Fibroblast of peridontal ligament (primary cell): ENCODE results near the gene RXFP2.

Experiments
- DNase-seq: peaks from one replicate; pipeline ENCODE4 v3.0.0-alpha.2; 2010; ENCODE audit errors: extremely low read depth

RXFP2 gene

GRCh38 chr13:31824705-31825517 lies 85.6 kb downstream of the RXFP2 start:
- DNase-seq: peak; percentile 60

GRCh38 chr13:31826521-31826920 lies 87.2 kb downstream of the RXFP2 start:
- no peak for DNase-seq

GRCh38 chr13:31827707-31828106 lies 88.4 kb downstream of the RXFP2 start:
- DNase-seq: no peak

- DNase-seq: peak; percentile 51
These were observed 96.6 kb downstream of the RXFP2 start for GRCh38 chr13:31835932-31836331.

GRCh38 chr13:31843044-31843443 lies 103.7 kb downstream of the RXFP2 start:
- DNase-seq: no peak

GRCh38 chr13:31846182-31846938 lies 107.0 kb downstream of the RXFP2 start:
- DNase-seq: peak; percentile 67

GRCh38 chr13:31846961-31847752 lies 107.8 kb downstream of the RXFP2 start:
- DNase-seq: no peak

- DNase-seq: no peak
These were observed 109.3 kb downstream of the RXFP2 start for GRCh38 chr13:31848621-31849020.

GRCh38 chr13:31849206-31849605 lies 109.9 kb downstream of the RXFP2 start:
- no peak for DNase-seq

GRCh38 chr13:31850041-31850555 lies 110.8 kb downstream of the RXFP2 start:
- DNase-seq: no peak

GRCh38 chr13:31851216-31851615 lies 111.9 kb downstream of the RXFP2 start:
- DNase-seq: no peak
